Activated CD4-positive, alpha-beta T cell treated with anti-CD3 and anti-CD28 coated beads, Interleukin-2, amount 50 U/mL, for 24 hours (primary cell): Measurements from ENCODE around the gene CEP131.

Experiments used
- DNase-seq, 2 donors: peaks; one replicate each; pipeline ENCODE4 v3.0.0-alpha.2; 2020; ENCODE audit warnings: low read depth in 1 of 2, low spot score in 1 of 2

The CEP131 gene

DNA sequence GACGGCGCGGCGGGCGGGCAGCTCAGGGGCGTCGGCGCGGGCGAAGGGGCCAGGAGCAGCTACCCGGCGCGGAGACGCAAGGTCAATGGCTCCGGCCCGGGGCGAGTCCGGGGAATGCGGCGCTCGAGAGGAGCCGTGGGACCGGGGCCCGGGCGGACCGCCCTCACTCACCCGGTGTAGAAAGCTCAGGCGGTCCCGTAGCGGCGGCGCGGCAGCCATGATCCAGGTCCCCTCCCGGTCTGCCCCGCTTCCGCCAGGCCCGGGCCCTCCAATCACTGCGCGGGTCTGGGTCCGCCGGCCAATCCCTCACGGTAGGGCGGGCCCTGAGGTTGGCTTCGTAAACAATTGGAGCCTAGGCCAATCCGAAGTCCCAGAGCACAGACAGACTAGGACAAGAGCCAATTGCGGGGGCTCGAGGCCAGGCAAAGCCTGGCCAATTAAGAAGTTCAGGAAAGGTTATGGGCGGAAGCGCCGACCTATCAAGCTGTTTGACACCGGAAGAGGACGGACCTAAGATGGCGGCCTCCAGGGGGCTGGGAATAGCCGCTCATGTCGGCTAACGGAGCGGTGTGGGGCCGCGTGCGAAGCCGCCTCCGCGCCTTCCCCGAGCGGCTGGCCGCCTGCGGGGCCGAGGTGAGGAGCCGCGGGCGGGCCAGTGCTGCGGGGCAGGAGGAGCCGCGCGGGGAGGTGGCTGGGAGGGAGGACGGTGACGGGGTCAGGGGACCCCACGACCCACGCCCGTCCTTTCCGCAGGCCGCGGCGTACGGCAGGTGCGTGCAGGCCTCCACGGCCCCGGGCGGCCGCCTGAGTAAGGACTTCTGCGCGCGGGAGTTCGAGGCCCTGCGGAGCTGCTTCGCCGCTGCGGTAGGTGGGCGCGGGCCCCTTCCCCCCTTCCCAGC is 16.3 kb upstream of the CEP131 start, which contains the start of the genes NDUFAF8 and TEPSIN:
TSS of gene NDUFAF8 (plus strand) at position 504 of the 899 bp plus-strand sequence. CDS start at position 550, 46 bp downstream.
TSS of gene TEPSIN (minus strand) at position 241 of the 899 bp plus-strand sequence. CDS start at position 219, 22 bp downstream.
- peak; percentile 82 to 94 for DNase-seq

- DNase-seq, result no peak
Observed at GRCh38 chr17:81238490-81238814, 15.7 kb upstream of the CEP131 start.

GRCh38 chr17:81237591-81238489 is 15.1 kb upstream of the CEP131 start:
- DNase-seq, result no peak

DNA sequence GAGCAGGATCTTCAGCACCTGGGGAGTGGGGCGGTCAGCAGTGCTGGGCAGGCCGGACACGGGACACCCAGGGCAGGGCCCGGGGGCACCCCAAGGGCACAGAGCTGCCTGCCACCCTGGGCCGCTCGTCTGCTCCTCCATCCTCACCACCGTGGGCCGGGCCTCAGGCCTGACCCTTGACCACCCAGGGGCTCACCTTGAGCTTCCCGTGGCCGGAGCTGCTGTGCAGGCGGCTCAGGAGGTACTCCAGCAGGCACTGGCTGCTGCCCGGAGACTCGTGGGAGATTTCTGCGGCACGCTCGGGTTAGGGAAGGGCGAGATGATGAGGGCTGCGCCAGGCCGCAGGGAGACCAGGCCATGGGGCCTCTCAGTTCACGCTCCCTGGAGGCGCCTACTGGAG is 14.0 kb upstream of the CEP131 start:
- DNase-seq, result no peak

DNA sequence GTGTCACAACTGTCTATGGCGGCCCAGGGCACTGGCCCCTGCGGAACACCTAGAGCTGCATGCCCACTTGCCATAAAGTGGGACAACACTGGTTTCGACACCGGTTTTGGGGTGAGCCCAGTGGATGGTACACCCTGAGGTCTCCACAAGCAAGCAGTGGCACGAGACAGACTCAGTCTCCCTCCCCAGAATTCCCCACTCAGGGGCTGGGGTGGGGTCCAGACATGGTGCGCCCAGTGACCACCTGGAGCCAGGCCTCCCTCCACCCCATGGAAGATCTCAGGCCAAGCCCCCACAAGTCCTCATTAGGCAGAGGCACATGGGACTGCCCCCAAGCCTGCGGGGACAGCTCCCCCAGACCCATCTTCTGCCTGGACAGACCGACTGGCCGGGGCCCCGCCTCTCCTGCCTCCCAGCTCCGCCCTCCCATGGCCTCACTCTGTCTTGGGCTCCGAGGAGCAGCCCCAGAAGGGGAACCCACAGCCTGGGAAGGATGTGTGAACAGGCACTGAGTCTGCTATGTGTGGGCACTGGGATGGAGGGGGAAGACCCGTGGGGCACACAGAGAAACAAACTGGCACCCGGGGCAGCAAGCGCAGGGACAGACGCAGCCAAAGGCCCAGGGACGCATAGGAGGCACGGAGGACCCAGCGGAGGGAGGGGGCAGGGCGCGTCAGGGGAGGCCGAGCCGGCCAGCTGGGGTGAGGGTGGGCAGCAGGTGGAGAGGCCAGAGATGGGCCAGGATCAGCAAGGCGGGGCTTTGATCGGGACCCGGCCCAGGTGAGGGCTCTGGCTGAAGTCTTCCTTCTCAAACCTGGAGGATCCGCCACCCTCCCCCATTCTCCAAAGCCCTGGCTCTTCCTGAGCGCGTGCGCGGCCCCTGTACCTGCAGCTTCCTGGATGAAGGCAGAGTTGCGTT is 13.3 kb upstream of the CEP131 start:
- DNase-seq, result no peak

DNA sequence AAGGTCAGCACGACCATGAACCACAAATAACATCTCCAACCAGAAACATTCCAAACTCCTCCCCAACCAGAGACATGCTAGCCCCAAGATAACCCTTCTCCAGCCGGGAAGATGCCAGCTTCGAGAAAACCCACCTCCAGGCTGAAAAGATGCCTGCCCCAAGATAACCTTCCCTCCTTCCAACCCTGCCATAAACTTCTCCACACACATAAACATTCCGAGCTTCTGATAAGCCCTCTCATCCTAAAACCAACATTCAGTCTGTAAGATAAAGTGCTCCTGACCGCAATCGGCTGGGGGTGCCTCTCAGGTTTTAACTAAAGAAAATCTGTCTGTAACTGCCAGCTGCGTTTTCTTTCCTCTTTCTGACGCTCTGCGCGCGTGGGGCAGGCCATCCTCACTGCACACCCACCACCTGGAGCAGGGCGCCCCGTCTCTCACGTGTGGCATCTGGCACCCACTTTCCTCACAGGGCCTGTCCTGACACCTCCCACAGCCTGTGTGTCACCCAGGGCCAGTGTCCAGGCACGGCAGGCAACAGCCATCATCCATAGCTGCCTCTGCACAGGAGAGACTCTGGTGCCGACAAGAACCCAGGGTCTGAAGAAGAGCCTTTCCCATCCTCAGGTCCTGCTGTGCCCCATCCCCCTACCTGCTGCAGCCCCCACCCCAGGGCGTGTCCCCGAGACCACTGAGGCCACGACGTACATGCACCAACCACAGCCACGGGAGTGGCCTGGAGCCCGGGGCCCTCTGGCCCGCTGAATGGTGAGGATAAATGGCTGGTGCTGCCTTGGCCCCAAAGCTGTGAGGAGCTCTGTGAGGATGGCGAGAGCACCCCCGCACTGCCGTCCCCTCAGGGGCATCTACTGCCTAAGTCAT is 12.4 kb upstream of the CEP131 start:
- no peak for DNase-seq

- no peak for DNase-seq
Observed at GRCh38 chr17:81234506-81234855, 11.7 kb upstream of the CEP131 start.

- no peak for DNase-seq
Observed at GRCh38 chr17:81233811-81234505, 11.2 kb upstream of the CEP131 start.

- no peak for DNase-seq
Observed at GRCh38 chr17:81233316-81233715, 10.6 kb upstream of the CEP131 start.

DNA sequence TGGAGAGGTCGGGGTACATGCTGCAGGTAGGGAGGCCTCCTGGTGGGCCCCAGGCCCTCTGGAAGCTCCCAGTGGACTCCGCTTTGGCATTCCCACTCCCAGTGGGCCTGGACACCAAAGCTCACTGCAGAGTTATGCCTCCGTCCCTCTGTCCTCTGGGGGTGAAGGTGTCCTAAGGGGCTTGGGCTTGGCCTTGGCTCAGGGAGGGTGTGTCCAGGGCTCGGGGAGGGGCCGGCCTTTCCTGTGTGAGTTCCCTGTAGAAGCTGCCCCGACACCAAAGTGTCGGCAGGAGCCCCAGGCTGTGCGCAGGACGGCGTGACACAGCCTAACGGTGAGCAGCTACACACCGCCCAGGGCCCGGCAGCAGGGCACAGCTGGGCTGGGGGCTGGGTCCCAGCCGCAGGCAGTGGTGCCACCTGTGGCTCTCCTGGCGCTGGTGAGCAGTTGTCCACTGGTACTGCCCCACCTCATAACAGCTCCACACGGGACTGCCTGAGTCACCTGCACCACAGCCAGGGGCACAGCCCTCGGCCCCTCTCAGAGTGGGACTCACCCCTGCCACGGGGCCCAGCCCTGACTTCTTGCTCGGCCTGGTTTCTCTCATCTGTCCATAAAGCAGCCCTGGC is 10.0 kb upstream of the CEP131 start:
- no peak for DNase-seq

DNA sequence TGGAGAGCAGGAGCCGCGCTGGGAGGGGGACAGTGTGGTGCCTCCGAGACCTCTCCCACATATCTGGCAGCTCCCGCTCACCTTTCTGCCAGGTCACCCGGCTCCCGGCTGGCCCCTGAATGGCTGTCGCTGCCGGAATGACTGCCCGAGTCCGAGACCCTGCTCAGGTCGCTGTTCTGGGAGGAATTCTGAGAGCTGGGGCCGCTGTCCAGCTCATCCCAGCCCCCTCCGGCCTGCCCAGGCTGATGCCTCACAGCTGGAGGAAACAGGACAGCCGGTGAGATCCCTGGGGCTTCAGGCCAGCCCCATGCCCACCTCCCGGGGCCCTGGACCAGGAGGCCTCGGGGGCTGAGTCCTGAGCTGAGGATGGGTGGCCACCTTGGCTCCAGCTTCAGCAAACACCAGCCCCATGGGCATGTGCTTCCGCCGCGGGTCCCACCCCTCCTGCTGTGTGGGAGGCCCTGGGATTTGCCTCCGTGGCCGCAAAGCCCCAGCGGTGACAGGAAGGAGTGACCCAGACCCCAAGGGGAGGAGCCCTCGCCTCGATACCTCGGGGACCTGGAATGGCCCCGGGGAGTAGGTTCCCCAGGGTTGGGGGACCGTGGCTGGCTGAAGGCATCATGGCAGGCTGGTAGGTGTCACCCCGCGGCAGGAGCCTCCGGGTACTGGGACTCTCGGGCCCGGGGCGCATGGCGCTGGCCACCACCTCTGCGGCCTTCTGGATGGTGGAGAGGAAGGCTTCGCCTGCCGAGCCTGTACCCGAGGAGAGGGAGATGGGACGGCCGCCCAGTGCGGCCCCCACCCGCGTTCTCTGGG is 9.2 kb upstream of the CEP131 start:
- DNase-seq, result no peak

- DNase-seq, result no peak
Observed at GRCh38 chr17:81231121-81231645, 8.4 kb upstream of the CEP131 start.

- no peak for DNase-seq
Observed at GRCh38 chr17:81230043-81230820, 7.5 kb upstream of the CEP131 start.

DNA sequence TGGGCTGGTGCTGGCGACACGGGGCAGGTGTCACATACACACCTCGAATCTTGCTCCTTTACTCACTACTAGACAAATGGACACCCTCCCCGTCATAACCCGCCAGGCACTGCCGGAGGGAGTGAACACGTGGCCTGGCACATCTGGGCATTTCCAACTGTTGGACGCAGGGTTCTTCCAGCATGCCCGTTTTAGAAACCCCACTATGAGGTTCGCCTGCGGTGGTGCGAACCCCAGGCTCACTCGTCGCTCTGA is 6.8 kb upstream of the CEP131 start:
- DNase-seq, result no peak

DNA sequence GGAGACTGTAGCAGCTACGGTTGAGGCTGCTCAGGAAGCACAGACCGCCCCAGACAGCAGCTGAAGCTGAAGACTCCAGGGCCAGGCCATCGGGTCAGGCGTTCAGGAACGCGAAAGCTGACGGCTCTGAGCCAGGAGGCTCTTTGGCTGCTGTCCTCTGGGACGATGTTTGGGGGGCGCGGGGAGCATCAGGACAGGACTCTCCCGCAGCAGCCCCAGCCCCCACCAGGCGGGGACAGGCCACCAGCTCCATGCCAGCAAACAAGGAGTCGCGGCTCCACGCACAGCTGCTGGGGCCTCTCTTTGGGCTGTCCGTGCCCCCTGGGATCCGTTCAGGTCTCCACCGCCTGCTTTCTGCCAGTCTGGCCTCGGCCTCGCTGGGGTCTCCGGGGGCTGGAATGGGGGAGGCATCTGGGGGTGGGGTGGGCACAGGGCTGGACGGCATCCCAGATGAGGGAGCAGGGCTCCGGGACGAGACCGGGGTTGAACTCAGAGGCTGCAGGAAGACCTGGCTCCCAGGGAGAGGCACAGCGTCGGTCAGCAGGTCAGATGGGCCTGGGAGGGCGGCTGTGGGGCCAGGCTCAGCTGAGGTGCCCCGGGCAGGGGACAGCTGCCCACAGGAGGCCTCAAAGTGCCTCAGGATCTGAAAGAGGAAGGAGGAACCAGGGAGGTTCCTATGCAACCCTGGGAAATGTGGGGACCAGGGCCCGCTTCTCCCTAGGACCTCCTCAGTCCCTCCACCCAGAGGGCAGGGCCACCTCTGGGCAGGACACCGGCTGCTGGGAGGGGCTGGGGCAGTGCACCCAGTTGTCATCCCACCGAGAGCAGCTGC is 6.3 kb upstream of the CEP131 start:
- DNase-seq, result no peak

DNA sequence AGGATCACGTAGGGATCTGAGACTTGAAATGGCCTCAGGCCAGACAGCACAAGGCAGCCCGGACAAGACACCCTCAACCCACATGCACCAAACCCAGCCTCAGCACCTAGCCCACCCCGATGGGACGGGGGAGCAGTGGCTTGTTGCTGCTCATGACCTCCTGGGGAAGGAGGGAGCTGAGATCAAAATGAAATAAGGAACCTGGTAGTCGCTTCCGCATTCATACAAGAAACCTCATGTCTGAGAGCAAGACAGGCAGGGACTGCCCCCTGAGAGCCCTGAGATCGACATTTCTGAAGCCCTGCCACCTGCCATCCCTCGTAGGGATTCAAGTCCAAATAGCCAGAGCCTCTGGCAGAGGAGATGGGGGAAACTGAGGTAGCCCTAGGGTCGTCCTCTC is 5.7 kb upstream of the CEP131 start:
- DNase-seq, result no peak
